ENCODE results near the gene PACSIN2.

PACSIN2 gene

GRCh38 chr22:42984814-42985530, 30.0 kb downstream of the PACSIN2 start:
- H3K9me3 ChIP-seq (ENCODE audit: control insufficient read depth, insufficient read depth, low read length) = no peaks in the 10 kb centered on the region
- no peak overlapping the region for H3K4me3 ChIP-seq (ENCODE audit: low read length)
- H3F3A ChIP-seq (ENCODE audit: control insufficient read depth, insufficient read depth) = no peaks in the 10 kb centered on the region
- no peaks in the 10 kb centered on the region for H3K27me3 ChIP-seq (ENCODE audit: control insufficient read depth, low read length)
- no peaks in the 10 kb centered on the region for H3K9me2 ChIP-seq (replicated peaks; ENCODE audit: control insufficient read depth, low read length)
- no peak overlapping the region for H3K27ac ChIP-seq (ENCODE audit: low read depth, low read length)
- H3K4me1 ChIP-seq (ENCODE audit: control insufficient read depth, low read length) = no peaks in the 10 kb centered on the region
- H3K36me3 ChIP-seq (ENCODE audit: control insufficient read depth, low read length) = no peaks in the 10 kb centered on the region
- TF ChIP-seq, protein P1, sequence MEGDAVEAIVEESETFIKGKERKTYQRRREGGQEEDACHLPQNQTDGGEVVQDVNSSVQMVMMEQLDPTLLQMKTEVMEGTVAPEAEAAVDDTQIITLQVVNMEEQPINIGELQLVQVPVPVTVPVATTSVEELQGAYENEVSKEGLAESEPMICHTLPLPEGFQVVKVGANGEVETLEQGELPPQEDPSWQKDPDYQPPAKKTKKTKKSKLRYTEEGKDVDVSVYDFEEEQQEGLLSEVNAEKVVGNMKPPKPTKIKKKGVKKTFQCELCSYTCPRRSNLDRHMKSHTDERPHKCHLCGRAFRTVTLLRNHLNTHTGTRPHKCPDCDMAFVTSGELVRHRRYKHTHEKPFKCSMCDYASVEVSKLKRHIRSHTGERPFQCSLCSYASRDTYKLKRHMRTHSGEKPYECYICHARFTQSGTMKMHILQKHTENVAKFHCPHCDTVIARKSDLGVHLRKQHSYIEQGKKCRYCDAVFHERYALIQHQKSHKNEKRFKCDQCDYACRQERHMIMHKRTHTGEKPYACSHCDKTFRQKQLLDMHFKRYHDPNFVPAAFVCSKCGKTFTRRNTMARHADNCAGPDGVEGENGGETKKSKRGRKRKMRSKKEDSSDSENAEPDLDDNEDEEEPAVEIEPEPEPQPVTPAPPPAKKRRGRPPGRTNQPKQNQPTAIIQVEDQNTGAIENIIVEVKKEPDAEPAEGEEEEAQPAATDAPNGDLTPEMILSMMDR (IDR thresholded peaks at IDR 0.05; ENCODE audit: low read depth, low read length, poor library complexity, severe bottlenecking) = no peak
- TF ChIP-seq EZH2phosphoT487 (IDR thresholded peaks at IDR 0.05; ENCODE audit: borderline replicate concordance, low read length) = no peak
- 0 out of 2 replicates have a peak, but pooled peaks cover 4% of the 10 kb centered on the region for H4K20me1 ChIP-seq (ENCODE audit: control insufficient read depth, insufficient read depth, low read depth, low read length)
- peaks cover 60% of the 10 kb centered on the region for H3K79me2 ChIP-seq (ENCODE audit: control insufficient read depth, low read length)
- H3K4me2 ChIP-seq (ENCODE audit: low read length) = no peak overlapping the region

- Histone ChIP-seq H3K9me3 (ENCODE audit: control insufficient read depth, insufficient read depth, low read length) (no peaks in the 10 kb centered on the region), H3F3A (ENCODE audit: control insufficient read depth, insufficient read depth) (no peaks in the 10 kb centered on the region), H3K4me2 (ENCODE audit: low read length) (no peak overlapping the region), H3K4me1 (ENCODE audit: control insufficient read depth, low read length) (no peaks in the 10 kb centered on the region), H3K9me2 (replicated peaks; ENCODE audit: control insufficient read depth, low read length) (no peaks in the 10 kb centered on the region), H3K27ac (ENCODE audit: low read depth, low read length) (no peak overlapping the region), H3K27me3 (ENCODE audit: control insufficient read depth, low read length) (no peaks in the 10 kb centered on the region), H3K36me3 (ENCODE audit: control insufficient read depth, low read length) (no peaks in the 10 kb centered on the region), H3K79me2 (ENCODE audit: control insufficient read depth, low read length) (peaks cover 62% of the 10 kb centered on the region), H4K20me1 (ENCODE audit: control insufficient read depth, insufficient read depth, low read depth, low read length) (0 out of 2 replicates have a peak, but pooled peaks cover 4% of the 10 kb centered on the region), H3K4me3 (ENCODE audit: low read length) (no peak overlapping the region)
- TF ChIP-seq EZH2phosphoT487 (IDR thresholded peaks at IDR 0.05; ENCODE audit: borderline replicate concordance, low read length) = no peak
- TF ChIP-seq, protein P1 (IDR thresholded peaks at IDR 0.05; ENCODE audit: low read depth, low read length, poor library complexity, severe bottlenecking) = no peak
These were observed 30.6 kb downstream of the PACSIN2 start for GRCh38 chr22:42984397-42984796.

GRCh38 chr22:42983470-42983869, 31.5 kb downstream of the PACSIN2 start:
- Histone ChIP-seq H3K27me3 (ENCODE audit: control insufficient read depth, low read length) (no peaks in the 10 kb centered on the region), H3K79me2 (ENCODE audit: control insufficient read depth, low read length) (peaks cover 60% of the 10 kb centered on the region), H3K4me2 (ENCODE audit: low read length) (no peak overlapping the region), H3K4me3 (ENCODE audit: low read length) (no peak overlapping the region), H4K20me1 (ENCODE audit: control insufficient read depth, insufficient read depth, low read depth, low read length) (peaks cover 5% of the 10 kb centered on the region; the same call in 1 of the 2 replicates), H3K4me1 (ENCODE audit: control insufficient read depth, low read length) (no peaks in the 10 kb centered on the region), H3K9me2 (replicated peaks; ENCODE audit: control insufficient read depth, low read length) (no peaks in the 10 kb centered on the region), H3K9me3 (ENCODE audit: control insufficient read depth, insufficient read depth, low read length) (no peaks in the 10 kb centered on the region), H3F3A (ENCODE audit: control insufficient read depth, insufficient read depth) (no peaks in the 10 kb centered on the region), H3K36me3 (ENCODE audit: control insufficient read depth, low read length) (no peaks in the 10 kb centered on the region), H3K27ac (ENCODE audit: low read depth, low read length) (no peak overlapping the region)
- TF ChIP-seq, protein P1 (IDR thresholded peaks at IDR 0.05; ENCODE audit: low read depth, low read length, poor library complexity, severe bottlenecking) = no peak
- TF ChIP-seq EZH2phosphoT487 (IDR thresholded peaks at IDR 0.05; ENCODE audit: borderline replicate concordance, low read length) = no peak

All from DOHH2 (cell line).